PC-3 (cell line): ENCODE measurements around the gene KCP. TPM values are rescaled to one million over a fixed set of nuclear protein-coding genes. Genes with fewer than 3 reads are reported as not detected.
A peak's percentile ranks its signal among the peaks of the same experiment; 100 is the strongest.

Experiments
- ATAC-seq: fragments of 200-7000 bp; cut with Tn5 transposase; 2 replicates; pipeline ENCODE4 v1.9.1; 2020; ENCODE audit warnings: mild to moderate bottlenecking, moderate library complexity
- BruUV-seq: library from RNA; stranded (reverse); fragments of 400-500 nt; replicated peaks from 2 replicates; lab custom pipeline; 2021; lab: Mats Ljungman, UMichigan
- CTCF ChIA-PET: fragments of 300-600 bp; sonication (Branson Sonifier 250); formaldehyde crosslinking; loops from one replicate; lab custom pipeline; 2022; ENCODE audit warnings: antibody characterized with exemption; lab: Charles Lee
- POLR2A ChIA-PET: fragments of 300-600 bp; sonication (Branson Sonifier 250); formaldehyde crosslinking; loops from one replicate; lab custom pipeline; 2022; ENCODE audit warnings: antibody characterized with exemption; ENCODE audit not compliant: unreplicated experiment; lab: Charles Lee
- DNase-seq: peaks from one replicate; pipeline ENCODE4 v3.0.0-alpha.2; 2015
- H2AFZ ChIP-seq: fragments of 300-600 bp; sonication (generic); 2 replicates; pipeline ENCODE4 v1.6.0; 2016; ENCODE audit warnings: antibody characterized with exemption, low read length
- H3F3A ChIP-seq: fragments of 300-600 bp; sonication (generic); one replicate; pipeline ENCODE4 v1.6.0; 2017; ENCODE audit warnings: antibody characterized with exemption, low read length, control low read depth, mild to moderate bottlenecking; ENCODE audit not compliant: unreplicated experiment
- H3K27ac ChIP-seq: fragments of 300-600 bp; sonication (generic); 2 replicates; pipeline ENCODE4 v1.5.1; 2016; ENCODE audit warnings: mild to moderate bottlenecking, low read length
- H3K27me3 ChIP-seq: fragments of 300-600 bp; sonication (generic); 2 replicates; pipeline ENCODE4 v1.6.1; 2016; ENCODE audit warnings: low read length, mixed read lengths
- H3K36me3 ChIP-seq: fragments of 300-600 bp; sonication (generic); 2 replicates; pipeline ENCODE4 v1.6.1; 2016; ENCODE audit warnings: low read depth, mixed run types, low read length, mixed read lengths
- H3K4me1 ChIP-seq: fragments of 300-600 bp; sonication (generic); 2 replicates; pipeline ENCODE4 v1.5.1; 2016; ENCODE audit warnings: low read length; ENCODE audit not compliant: insufficient read depth
- H3K4me2 ChIP-seq: fragments of 300-600 bp; sonication (generic); 2 replicates; pipeline ENCODE4 v1.6.0; 2016; ENCODE audit warnings: low read length
- H3K4me3 ChIP-seq: fragments of 300-600 bp; sonication (generic); 2 replicates; pipeline ENCODE4 v1.5.1; 2016; ENCODE audit warnings: mild to moderate bottlenecking, low read length, mixed read lengths
- H3K79me2 ChIP-seq: fragments of 300-600 bp; sonication (generic); 2 replicates; pipeline ENCODE4 v1.6.1; 2017; ENCODE audit warnings: low read length, mixed read lengths
- H3K9ac ChIP-seq: fragments of 300-600 bp; sonication (generic); 2 replicates; pipeline ENCODE4 v1.6.0; 2016; ENCODE audit warnings: mild to moderate bottlenecking, low read length
- H3K9me2 ChIP-seq: fragments of 300-600 bp; sonication (generic); replicated peaks from 2 replicates; pipeline ENCODE4 v1.6.1; 2016; ENCODE audit warnings: mixed run types, low read length, mixed read lengths
- H3K9me3 ChIP-seq: fragments of 300-600 bp; sonication (generic); 2 replicates; pipeline ENCODE4 v1.6.1; 2016; ENCODE audit warnings: low read length, mixed read lengths
- H4K20me1 ChIP-seq: fragments of 300-600 bp; sonication (generic); 2 replicates; pipeline ENCODE4 v1.6.1; 2016; ENCODE audit warnings: low read length, mixed read lengths
- EZH2 ChIP-seq: fragments of 300-600 bp; sonication (generic); IDR thresholded peaks from one replicate; pipeline ENCODE4 v1.6.1; 2017; ENCODE audit warnings: antibody characterized with exemption, mild to moderate bottlenecking, low read length; ENCODE audit not compliant: unreplicated experiment
- EZH2phosphoT487 ChIP-seq: fragments of 300-600 bp; sonication (generic); IDR thresholded peaks from 2 replicates; pipeline ENCODE4 v1.6.1; 2018; ENCODE audit warnings: mild to moderate bottlenecking, antibody characterized with exemption, low read length, borderline replicate concordance
- intact Hi-C: fragments of 100-400 bp; cut with micrococcal nuclease; formaldehyde crosslinking; loops from 2 replicates; pipeline ENCODE4 v1.9.0; 2023
- total RNA-seq: library from RNA; depleted of rRNA; stranded (reverse); fragments of >200 nt; gene quantifications from 2 replicates; pipeline ENCODE4 v1.2.3, GENCODE V29; 2014
- TF ChIP-seq, protein P1 (sequence below): fragments of 300-600 bp; sonication (generic); conservative IDR thresholded peaks from 2 replicates; pipeline ENCODE4 v1.5.1; 2017; ENCODE audit warnings: antibody characterized with exemption, low read depth, mild to moderate bottlenecking, low read length

Gene KCP
- total RNA-seq, 1 experiment from 2014 or later: 3.2 TPM

DNA sequence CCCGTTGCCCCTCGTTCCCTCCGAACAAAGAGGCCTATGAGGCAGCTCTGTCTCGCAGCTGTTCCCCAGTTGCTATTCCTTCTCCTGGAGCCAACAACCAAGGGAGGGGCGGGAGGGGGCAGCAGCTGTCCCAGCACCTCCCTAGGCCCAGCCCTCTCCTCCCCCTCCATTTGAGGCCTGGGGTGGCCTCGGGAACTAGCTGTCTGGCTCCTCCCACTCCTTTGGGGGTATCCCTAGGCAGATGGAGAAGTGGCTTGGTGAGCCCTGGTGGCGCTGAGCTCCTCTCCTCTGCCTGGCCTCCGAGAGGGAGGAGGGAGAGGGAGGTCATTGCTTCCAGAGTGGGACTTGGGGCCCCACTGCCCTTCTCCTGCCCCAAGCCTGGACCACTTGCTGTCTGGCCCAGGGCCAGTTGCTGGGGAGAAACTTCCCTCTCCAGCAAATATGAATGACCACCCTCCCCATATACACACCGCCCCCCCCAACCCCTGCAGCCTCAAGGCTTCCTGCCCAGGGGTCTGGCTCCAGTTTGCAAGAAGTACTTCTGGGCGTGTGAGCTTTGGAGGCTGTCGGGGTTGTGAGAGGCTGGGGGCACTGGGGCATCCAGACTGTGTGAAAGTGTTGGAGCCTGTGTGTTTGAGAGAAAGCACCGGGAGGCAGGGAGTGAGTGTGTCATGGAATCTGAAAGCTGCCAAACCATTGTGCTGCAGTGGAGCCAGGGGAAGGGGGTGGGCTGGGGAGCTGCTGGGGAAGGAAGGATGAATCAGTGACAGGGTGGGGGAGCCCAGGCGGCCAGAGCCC is 77.2 kb downstream of the KCP start:
- Histone ChIP-seq H3K4me2 (peak overlapping the region; percentile 95), H3K4me3 (peak overlapping the region; percentile 84)

DNA sequence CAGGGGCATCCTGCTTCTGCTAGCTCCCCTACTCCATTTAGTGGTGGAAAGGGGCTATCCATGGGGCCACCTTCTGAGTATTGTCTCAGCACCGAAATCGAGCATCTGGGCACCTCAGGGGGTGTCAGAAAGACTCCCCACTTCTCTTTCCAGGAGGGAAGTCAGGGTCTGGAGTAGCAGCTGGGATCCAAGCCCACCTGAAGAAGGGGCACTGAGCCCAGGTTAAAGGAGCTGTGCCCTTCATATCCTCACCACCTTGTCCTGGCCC is 77.7 kb downstream of the KCP start:
- ATAC-seq (no peak), DNase-seq (no peak)
- Histone ChIP-seq H3K9me3 (no peaks in the 10 kb centered on the region), H3K27me3 (no peaks in the 10 kb centered on the region), H3K79me2 (peaks cover 45% of the 10 kb centered on the region), H3K9ac (no peak overlapping the region), H4K20me1 (no peaks in the 10 kb centered on the region; the same call in 1 of the 2 replicates), H2AFZ (no peak overlapping the region), H3K9me2 (no peaks in the 10 kb centered on the region), H3K27ac (peak overlapping the region; percentile 64), H3K4me1 (peaks cover 49% of the 10 kb centered on the region), H3K36me3 (peaks cover 7% of the 10 kb centered on the region; the same call in 1 of the 2 replicates), H3F3A (no peaks in the 10 kb centered on the region), H3K4me3 (peak overlapping the region; percentile 84), H3K4me2 (peak overlapping the region; percentile 95)
- ChIA-PET POLR2A (no interaction called here), CTCF (no interaction called here)
- TF ChIP-seq EZH2: no peak
- TF ChIP-seq, protein P1, sequence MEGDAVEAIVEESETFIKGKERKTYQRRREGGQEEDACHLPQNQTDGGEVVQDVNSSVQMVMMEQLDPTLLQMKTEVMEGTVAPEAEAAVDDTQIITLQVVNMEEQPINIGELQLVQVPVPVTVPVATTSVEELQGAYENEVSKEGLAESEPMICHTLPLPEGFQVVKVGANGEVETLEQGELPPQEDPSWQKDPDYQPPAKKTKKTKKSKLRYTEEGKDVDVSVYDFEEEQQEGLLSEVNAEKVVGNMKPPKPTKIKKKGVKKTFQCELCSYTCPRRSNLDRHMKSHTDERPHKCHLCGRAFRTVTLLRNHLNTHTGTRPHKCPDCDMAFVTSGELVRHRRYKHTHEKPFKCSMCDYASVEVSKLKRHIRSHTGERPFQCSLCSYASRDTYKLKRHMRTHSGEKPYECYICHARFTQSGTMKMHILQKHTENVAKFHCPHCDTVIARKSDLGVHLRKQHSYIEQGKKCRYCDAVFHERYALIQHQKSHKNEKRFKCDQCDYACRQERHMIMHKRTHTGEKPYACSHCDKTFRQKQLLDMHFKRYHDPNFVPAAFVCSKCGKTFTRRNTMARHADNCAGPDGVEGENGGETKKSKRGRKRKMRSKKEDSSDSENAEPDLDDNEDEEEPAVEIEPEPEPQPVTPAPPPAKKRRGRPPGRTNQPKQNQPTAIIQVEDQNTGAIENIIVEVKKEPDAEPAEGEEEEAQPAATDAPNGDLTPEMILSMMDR: no peak
- TF ChIP-seq EZH2phosphoT487: no peak
- no TSS peak for BruUV-seq
- intact Hi-C loops: no loop called here

More for the DNA sequence above, 77.2 kb downstream of the KCP start:
- Histone ChIP-seq H3K9me2 (no peaks in the 10 kb centered on the region), H3K9ac (0 out of 2 replicates have a peak overlapping the region, but pooled peaks have one; percentile 25), H2AFZ (no peak overlapping the region), H4K20me1 (no peaks in the 10 kb centered on the region; the same call in 1 of the 2 replicates), H3F3A (no peaks in the 10 kb centered on the region), H3K36me3 (peaks cover 7% of the 10 kb centered on the region; the same call in 1 of the 2 replicates), H3K79me2 (peaks cover 45% of the 10 kb centered on the region), H3K27me3 (no peaks in the 10 kb centered on the region), H3K4me1 (peaks cover 44% of the 10 kb centered on the region), H3K27ac (peak overlapping the region; percentile 64), H3K9me3 (no peaks in the 10 kb centered on the region)
- intact Hi-C loops: no loop called here
- BruUV-seq: no TSS peak
- POLR2A ChIA-PET: interaction anchor here (0.5 to 0.6 kb wide), 2 partner anchors 30 to 48 kb away, joined by 3 read pairs; partner anchors contain the start of gene ATP6V1F
- TF ChIP-seq, protein P1: no peak
- ATAC-seq: peak; percentile 43
- DNase-seq: peak; percentile 64
- CTCF ChIA-PET: interaction anchor here (1.4 kb wide), 1 partner anchor 50 kb away, joined by 3 read pairs; no protein-coding TSS in a partner anchor
